GM23248 (cell line): Measurements from ENCODE around the gene SERINC3. TPM values are rescaled to one million over a fixed set of nuclear protein-coding genes. Genes with fewer than 3 reads are reported as not detected.
A peak's percentile ranks its signal among the peaks of the same experiment; 100 is the strongest.

Experiments used
- DNase-seq: peaks from one replicate; pipeline ENCODE4 v3.0.0-alpha.2; 2015
- H2AFZ ChIP-seq: fragments of 200-600 bp; sonication (generic); 2 replicates; pipeline ENCODE4 v1.6.1; 2016; ENCODE audit warnings: antibody characterized with exemption
- H3F3A ChIP-seq: fragments of 200-600 bp; sonication (generic); 2 replicates; pipeline ENCODE4 v1.6.1; 2016; ENCODE audit warnings: mild to moderate bottlenecking, antibody characterized with exemption, mixed run types; ENCODE audit not compliant: insufficient read depth
- H3K27ac ChIP-seq: fragments of 200-600 bp; sonication (generic); 2 replicates; pipeline ENCODE4 v1.5.1; 2016; ENCODE audit warnings: mild to moderate bottlenecking
- H3K27me3 ChIP-seq: fragments of 200-600 bp; sonication (generic); replicated peaks from 2 replicates; pipeline ENCODE4 v1.6.1; 2016; ENCODE audit warnings: mild to moderate bottlenecking; ENCODE audit not compliant: insufficient read depth
- H3K36me3 ChIP-seq: fragments of 200-600 bp; sonication (generic); 2 replicates; pipeline ENCODE4 v1.6.1; 2016; ENCODE audit warnings: low read depth, mild to moderate bottlenecking
- H3K4me1 ChIP-seq: fragments of 200-600 bp; sonication (generic); 2 replicates; pipeline ENCODE4 v1.6.1; 2016; ENCODE audit warnings: mild to moderate bottlenecking; ENCODE audit not compliant: insufficient read depth
- H3K4me2 ChIP-seq: fragments of 200-600 bp; sonication (generic); one replicate; pipeline ENCODE4 v1.6.1; 2016; ENCODE audit warnings: mild to moderate bottlenecking; ENCODE audit not compliant: unreplicated experiment
- H3K4me3 ChIP-seq: fragments of 200-600 bp; sonication (generic); 2 replicates; pipeline ENCODE4 v1.5.1; 2016; ENCODE audit warnings: mild to moderate bottlenecking
- H3K79me2 ChIP-seq: fragments of 200-600 bp; sonication (generic); 2 replicates; pipeline ENCODE4 v1.6.1; 2016; ENCODE audit warnings: mild to moderate bottlenecking; ENCODE audit not compliant: insufficient read depth
- H3K9ac ChIP-seq: fragments of 200-600 bp; sonication (generic); 2 replicates; pipeline ENCODE4 v1.6.1; 2016; ENCODE audit warnings: mild to moderate bottlenecking
- H3K9me2 ChIP-seq: fragments of 200-600 bp; sonication (generic); 2 replicates; pipeline ENCODE4 v1.6.1; 2016; ENCODE audit warnings: mixed run types, mild to moderate bottlenecking, moderate library complexity; ENCODE audit not compliant: insufficient read depth
- H3K9me3 ChIP-seq: fragments of 200-600 bp; sonication (generic); one replicate; pipeline ENCODE4 v1.6.1; 2017; ENCODE audit warnings: low read depth
- H4K20me1 ChIP-seq: fragments of 200-600 bp; sonication (generic); 2 replicates; pipeline ENCODE4 v1.6.0; 2016; ENCODE audit not compliant: insufficient read depth
- EZH2 ChIP-seq: fragments of 200-600 bp; sonication (generic); IDR thresholded peaks from 2 replicates; pipeline ENCODE4 v1.6.1; 2018; ENCODE audit warnings: antibody characterized with exemption, mild to moderate bottlenecking; ENCODE audit not compliant: insufficient read depth, poor library complexity, severe bottlenecking
- EZH2phosphoT487 ChIP-seq: fragments of 200-600 bp; sonication (generic); IDR thresholded peaks from 2 replicates; pipeline ENCODE4 v1.6.1; 2018; ENCODE audit warnings: antibody characterized with exemption, moderate library complexity, mild to moderate bottlenecking, low read depth; ENCODE audit not compliant: insufficient read depth
- WGBS, 2 experiments: methylation state at CpG; one replicate each; pipeline ENCODE4 v1.1.6; 2015 to 2017; ENCODE audit warnings: low lambda C conversion rate in 2 of 2, low coverage in 1 of 2; ENCODE audit errors: missing lambda C conversion rate in 2 of 2; 5-methylcytosine and 5-hydroxymethylcytosine counted together
- in situ Hi-C: fragments of 300-500 bp; cut with MboI; formaldehyde crosslinking; loops from 2 replicates; pipeline ENCODE4 v1.15.0; 2020
- polyA plus RNA-seq: library from polyadenylated mRNA; unstranded; fragments of >200 nt; fragmentation: Nextera tagmentation; extraction: Ambion mirVana; gene quantifications from 2 replicates; pipeline ENCODE4 v1.2.1, GENCODE V29; 2016
- total RNA-seq: library from RNA; depleted of rRNA; stranded (reverse); fragments of >200 nt; shearing (Covaris generic); gene quantifications from 2 replicates; pipeline ENCODE4 v1.2.3, GENCODE V29; 2014

The SERINC3 gene
- total and polyA plus RNA-seq, 2 experiments from 2014 or later, result 141 to 194 TPM

- Histone ChIP-seq H3K27me3 (no peaks in the 10 kb centered on the region; the same call in 1 of the 2 replicates), H3K4me3 (no peak overlapping the region), H3K36me3 (no peaks in the 10 kb centered on the region), H3K9me2 (no peaks in the 10 kb centered on the region), H3K9ac (no peak overlapping the region), H4K20me1 (no peaks in the 10 kb centered on the region), H2AFZ (no peak overlapping the region), H3K4me2 (no peak overlapping the region), H3K9me3 (no peaks in the 10 kb centered on the region), H3K27ac (no peak overlapping the region), H3K4me1 (no peaks in the 10 kb centered on the region), H3F3A (no peaks in the 10 kb centered on the region), H3K79me2 (no peaks in the 10 kb centered on the region)
- WGBS, 2 experiments, result 69 to 71% methylated on average over 5 of the region's 5 CpGs
- no peak for DNase-seq
- in situ Hi-C loops, result loop anchor here (5.0 to 10.0 kb wide), 3 partner anchors 69 to 347 kb away; no protein-coding TSS in a partner anchor
- TF ChIP-seq EZH2 (no peak), EZH2phosphoT487 (no peak)
Measured at GRCh38 chr20:44461803-44462174, 60.1 kb downstream of the SERINC3 start.

DNA sequence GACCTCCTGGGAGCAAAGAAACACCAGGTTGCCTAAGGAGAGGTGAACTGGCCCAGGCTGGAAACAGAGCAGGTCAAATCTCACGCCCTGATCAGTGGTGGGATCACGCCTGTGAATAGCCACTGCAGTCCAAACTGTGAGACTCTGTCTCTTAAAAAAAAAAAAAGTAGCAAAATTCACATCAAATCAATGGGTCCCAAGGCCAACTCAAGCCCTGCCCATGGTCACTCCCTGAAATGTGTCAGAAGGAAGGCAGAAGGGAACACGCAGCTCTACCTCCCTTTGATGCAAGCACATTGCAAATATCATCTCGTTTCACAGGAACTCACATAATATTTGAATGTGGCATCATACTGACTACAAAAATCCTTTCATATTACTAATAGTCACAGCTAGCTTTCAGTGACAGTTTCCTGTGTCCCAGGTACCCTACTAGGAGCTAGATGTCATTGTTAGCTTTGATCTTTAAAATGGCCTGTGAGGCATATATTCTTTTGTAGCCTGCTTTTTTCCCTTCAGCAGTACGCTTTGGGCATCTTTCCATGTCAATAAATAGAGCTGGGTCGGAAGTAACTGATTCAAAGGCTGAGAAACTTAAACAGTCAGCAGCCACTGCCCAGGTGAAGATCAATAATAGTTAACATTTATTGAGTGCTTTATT, 60.6 kb downstream of the SERINC3 start:
- Histone ChIP-seq H3K4me2 (no peak overlapping the region), H3K4me1 (no peaks in the 10 kb centered on the region), H3K27me3 (no peaks in the 10 kb centered on the region; the same call in 1 of the 2 replicates), H3K4me3 (no peak overlapping the region), H3F3A (no peaks in the 10 kb centered on the region), H4K20me1 (no peaks in the 10 kb centered on the region), H3K9me2 (no peaks in the 10 kb centered on the region), H3K9me3 (no peaks in the 10 kb centered on the region), H3K27ac (no peak overlapping the region), H2AFZ (no peak overlapping the region), H3K9ac (no peak overlapping the region), H3K79me2 (no peaks in the 10 kb centered on the region), H3K36me3 (no peaks in the 10 kb centered on the region)
- 62 to 68% methylated on average over 6 of the region's 6 CpGs for WGBS, 2 experiments
- in situ Hi-C loops, result loop anchor here (5.0 to 10.0 kb wide), 3 partner anchors 69 to 346 kb away; no protein-coding TSS in a partner anchor
- TF ChIP-seq EZH2 (no peak), EZH2phosphoT487 (no peak)
- DNase-seq, result no peak

DNA sequence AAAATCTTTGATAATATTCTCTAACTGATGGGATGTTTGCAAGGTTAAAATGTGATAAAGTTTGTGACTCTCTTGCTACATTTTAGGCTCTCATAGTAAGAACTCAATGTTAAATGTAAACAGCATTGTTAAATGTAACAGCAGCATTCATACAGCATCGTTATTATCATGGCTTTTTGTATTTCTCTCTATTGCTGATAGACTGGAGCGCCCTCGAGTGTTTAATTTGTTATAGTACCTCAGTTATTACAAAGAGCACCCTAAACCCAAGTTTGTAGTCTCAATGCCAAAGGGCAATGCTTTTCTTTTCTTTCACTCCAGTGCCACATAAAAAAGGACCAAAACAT, 61.1 kb downstream of the SERINC3 start:
- DNase-seq, result peak; percentile 72
- H2AFZ ChIP-seq, result no peak overlapping the region
- H3K4me1 ChIP-seq, result no peaks in the 10 kb centered on the region
- H3K27ac ChIP-seq, result no peak overlapping the region
- H4K20me1 ChIP-seq, result no peaks in the 10 kb centered on the region
- no peaks in the 10 kb centered on the region for H3F3A ChIP-seq
- no peaks in the 10 kb centered on the region for H3K9me3 ChIP-seq
- H3K79me2 ChIP-seq, result no peaks in the 10 kb centered on the region
- no peaks in the 10 kb centered on the region for H3K9me2 ChIP-seq
- 8 to 9% methylated on average over 3 of the region's 3 CpGs for WGBS, 2 experiments
- H3K4me2 ChIP-seq, result no peak overlapping the region
- no peak overlapping the region for H3K4me3 ChIP-seq
- in situ Hi-C loops, result loop anchor here (5.0 to 10.0 kb wide), 3 partner anchors 68 to 346 kb away; no protein-coding TSS in a partner anchor
- no peaks in the 10 kb centered on the region for H3K36me3 ChIP-seq
- no peak overlapping the region for H3K9ac ChIP-seq
- no peak for TF ChIP-seq EZH2phosphoT487
- TF ChIP-seq EZH2, result no peak
- no peaks in the 10 kb centered on the region; the same call in 1 of the 2 replicates for H3K27me3 ChIP-seq

DNA sequence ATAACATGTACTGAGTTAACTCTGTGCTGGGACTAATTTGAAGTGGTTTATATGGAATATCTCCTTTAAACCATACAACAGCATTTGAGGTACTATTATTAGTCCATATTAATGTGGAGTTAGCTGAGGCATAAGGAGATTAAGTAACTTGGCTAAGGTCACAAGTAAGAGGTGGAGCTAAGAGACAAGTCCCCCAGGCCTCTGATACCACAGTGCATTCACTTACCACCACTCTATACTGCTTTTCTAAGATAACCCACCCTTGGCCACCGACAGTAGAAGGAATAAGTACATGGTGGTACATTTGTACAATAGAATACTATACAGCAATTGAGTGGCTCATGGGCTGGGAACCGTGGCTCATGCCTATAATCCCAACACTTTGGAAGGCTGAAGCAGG, 62.6 kb downstream of the SERINC3 start:
- no peak for DNase-seq
- WGBS, 2 experiments, result 25 to 29% methylated on average over 2 of the region's 2 CpGs
- H3K4me2 ChIP-seq, result no peak overlapping the region
- H3K27ac ChIP-seq, result no peak overlapping the region
- no peaks in the 10 kb centered on the region; the same call in 1 of the 2 replicates for H3K27me3 ChIP-seq
- H3K9me2 ChIP-seq, result no peaks in the 10 kb centered on the region
- no peaks in the 10 kb centered on the region for H3K79me2 ChIP-seq
- no peak for TF ChIP-seq EZH2phosphoT487
- no peak for TF ChIP-seq EZH2
- no peak overlapping the region for H3K9ac ChIP-seq
- no peaks in the 10 kb centered on the region for H3K9me3 ChIP-seq
- in situ Hi-C loops, result no loop called here
- H2AFZ ChIP-seq, result no peak overlapping the region
- H3F3A ChIP-seq, result no peaks in the 10 kb centered on the region
- H3K4me3 ChIP-seq, result no peak overlapping the region
- H3K4me1 ChIP-seq, result no peaks in the 10 kb centered on the region
- no peaks in the 10 kb centered on the region for H4K20me1 ChIP-seq
- H3K36me3 ChIP-seq, result no peaks in the 10 kb centered on the region
